Sigmoid colon (tissue), 7 donors: ENCODE data around the gene GRAMD4. TPM values are rescaled to one million over a fixed set of nuclear protein-coding genes. Genes with fewer than 3 reads are reported as not detected.

ENCODE experiments used
- DNase-seq: peaks from one replicate; pipeline ENCODE4 v3.0.0-alpha.2; 2019
- H3K27ac ChIP-seq, 4 donors: fragments of 200-600 bp; sonication (generic); one replicate each; pipeline ENCODE4 v1.5.1; 2016 to 2019; ENCODE audit warnings: mild to moderate bottlenecking in 1 of 4
- H3K27me3 ChIP-seq, 3 donors: fragments of 200-600 bp; sonication (generic); one replicate each; pipeline ENCODE4 v1.5.1; 2019; ENCODE audit warnings: mild to moderate bottlenecking in 1 of 3
- H3K36me3 ChIP-seq, 4 donors: fragments of 200-600 bp; sonication (generic); one replicate each; pipeline ENCODE4 v1.5.1; 2016 to 2019
- H3K4me1 ChIP-seq, 4 donors: fragments of 200-600 bp; sonication (generic); one replicate each; pipeline ENCODE4 v1.5.1; 2017 to 2019
- H3K4me3 ChIP-seq, 4 donors: fragments of 200-600 bp; sonication (generic); one replicate each; pipeline ENCODE4 v1.5.1; 2017 to 2019; ENCODE audit warnings: mild to moderate bottlenecking in 2 of 4, moderate library complexity in 1 of 4
- H3K9me3 ChIP-seq, 4 donors: fragments of 200-600 bp in 3 of 4; sonication (generic) in 3 of 4; one replicate each; pipeline versions ENCODE4 v1.5.1 to v1.6.1; 2013 to 2019
- EP300 ChIP-seq, 4 donors: sonication (generic); formaldehyde crosslinking; IDR thresholded peaks; one replicate each; pipeline ENCODE4 v1.6.1; 2017; ENCODE audit warnings: antibody characterized with exemption in 4 of 4
- POLR2A ChIP-seq, 2 donors: fragments of 450-650 bp; IDR thresholded peaks; one replicate each; pipeline ENCODE4 v1.6.1; 2016; ENCODE audit warnings: antibody characterized with exemption in 2 of 2, mild to moderate bottlenecking in 2 of 2, moderate library complexity in 2 of 2
- POLR2AphosphoS5 ChIP-seq, 4 donors: sonication (generic); formaldehyde crosslinking; IDR thresholded peaks; one replicate each; pipeline ENCODE4 v1.6.1; 2017; ENCODE audit warnings: antibody characterized with exemption in 4 of 4
- WGBS, 2 donors: extraction: QIAGEN DNeasy Blood & Tissue Kit; methylation state at CpG; one replicate each; pipeline ENCODE4 v1.1.7; 2013; 5-methylcytosine and 5-hydroxymethylcytosine counted together
- intact Hi-C: fragments of 100-400 bp; cut with DNase I; formaldehyde crosslinking; loops from one replicate; pipeline ENCODE4 v1.15.1; 2023
- polyA plus RNA-seq, 3 donors: library from polyadenylated mRNA; stranded (reverse); fragments of 200-250 nt; gene quantifications; one replicate each; pipeline ENCODE4 v1.2.3, GENCODE V29; 2013
- total RNA-seq, 4 donors: library from RNA; depleted of rRNA; stranded (reverse); fragments of >200 nt; gene quantifications; one replicate each; pipeline ENCODE4 v1.1.0, GENCODE V29; 2016
- TF ChIP-seq, protein P1 (sequence below), 4 experiments: fragments of 450-650 bp in 3 of 4; fragments of 200-600 bp in 1 of 4; IDR thresholded peaks; one replicate each; pipeline ENCODE4 v1.5.1; 2016 to 2019; ENCODE audit warnings: antibody characterized with exemption in 4 of 4, mild to moderate bottlenecking in 3 of 4, moderate library complexity in 2 of 4
- donor health status: healthy with polysubstance abuse.
- donor health status: Bipolar disorder and iron deficiency.
- donor health status: healthy.

Gene GRAMD4
- total and polyA plus RNA-seq, 7 donors = 11.6 to 57.2 (median 23.5) TPM

DNA sequence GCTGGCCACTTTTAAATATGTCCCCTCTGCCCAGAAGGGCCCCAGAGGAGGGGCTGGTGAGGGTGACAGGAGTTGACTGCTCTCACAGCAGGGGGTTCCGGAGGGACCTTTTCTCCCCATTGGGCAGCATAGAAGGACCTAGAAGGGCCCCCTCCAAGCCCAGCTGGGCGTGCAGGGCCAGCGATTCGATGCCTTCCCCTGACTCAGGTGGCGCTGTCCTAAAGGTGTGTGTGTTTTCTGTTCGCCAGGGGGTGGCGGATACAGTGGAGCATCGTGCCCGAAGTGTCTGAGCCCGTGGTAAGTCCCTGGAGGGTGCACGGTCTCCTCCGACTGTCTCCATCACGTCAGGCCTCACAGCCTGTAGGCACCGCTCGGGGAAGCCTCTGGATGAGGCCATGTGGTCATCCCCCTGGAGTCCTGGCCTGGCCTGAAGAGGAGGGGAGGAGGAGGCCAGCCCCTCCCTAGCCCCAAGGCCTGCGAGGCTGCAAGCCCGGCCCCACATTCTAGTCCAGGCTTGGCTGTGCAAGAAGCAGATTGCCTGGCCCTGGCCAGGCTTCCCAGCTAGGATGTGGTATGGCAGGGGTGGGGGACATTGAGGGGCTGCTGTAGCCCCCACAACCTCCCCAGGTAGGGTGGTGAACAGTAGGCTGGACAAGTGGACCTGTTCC, 46.5 kb downstream of the GRAMD4 start:
- intact Hi-C loops = no loop called here
- peaks cover 0 to 86% (median 17%) of the 10 kb centered on the region in 4 donors for H3K36me3 ChIP-seq
- 97% methylated on average over 17 of the region's 17 CpGs for WGBS, 2 donors

DNA sequence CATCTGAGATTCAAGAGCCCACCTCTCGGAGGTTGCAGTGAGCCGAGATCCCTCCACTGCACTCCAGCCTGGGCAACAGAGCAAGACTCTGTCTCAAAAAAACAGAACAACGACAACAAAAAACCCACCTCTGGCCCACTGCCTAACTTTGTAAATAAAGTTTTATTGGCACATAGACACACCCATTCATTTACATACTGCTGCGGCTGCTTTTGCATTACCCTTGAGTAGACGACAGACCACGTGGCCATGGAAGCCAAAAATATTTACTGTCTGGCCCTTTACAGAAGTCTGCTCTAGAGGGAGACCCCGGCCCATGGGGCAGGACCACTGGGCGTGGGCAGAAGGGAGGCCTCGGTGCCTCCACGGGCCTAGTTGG, 47.0 kb downstream of the GRAMD4 start:
- Histone ChIP-seq H3K27ac (no peak overlapping the region), H3K9me3 (no peaks in the 10 kb centered on the region), H3K36me3 (peaks cover 0 to 81% (median 17%) of the 10 kb centered on the region in 4 donors), H3K4me3 (no peak overlapping the region), H3K4me1 (no peaks in the 10 kb centered on the region), H3K27me3 (no peaks in the 10 kb centered on the region)
- no peak for TF ChIP-seq POLR2A (IDR thresholded peaks at IDR 0.05)
- no peak for TF ChIP-seq POLR2AphosphoS5 (IDR thresholded peaks at IDR 0.05)
- TF ChIP-seq EP300 (IDR thresholded peaks at IDR 0.05) = no peak
- TF ChIP-seq, protein P1, sequence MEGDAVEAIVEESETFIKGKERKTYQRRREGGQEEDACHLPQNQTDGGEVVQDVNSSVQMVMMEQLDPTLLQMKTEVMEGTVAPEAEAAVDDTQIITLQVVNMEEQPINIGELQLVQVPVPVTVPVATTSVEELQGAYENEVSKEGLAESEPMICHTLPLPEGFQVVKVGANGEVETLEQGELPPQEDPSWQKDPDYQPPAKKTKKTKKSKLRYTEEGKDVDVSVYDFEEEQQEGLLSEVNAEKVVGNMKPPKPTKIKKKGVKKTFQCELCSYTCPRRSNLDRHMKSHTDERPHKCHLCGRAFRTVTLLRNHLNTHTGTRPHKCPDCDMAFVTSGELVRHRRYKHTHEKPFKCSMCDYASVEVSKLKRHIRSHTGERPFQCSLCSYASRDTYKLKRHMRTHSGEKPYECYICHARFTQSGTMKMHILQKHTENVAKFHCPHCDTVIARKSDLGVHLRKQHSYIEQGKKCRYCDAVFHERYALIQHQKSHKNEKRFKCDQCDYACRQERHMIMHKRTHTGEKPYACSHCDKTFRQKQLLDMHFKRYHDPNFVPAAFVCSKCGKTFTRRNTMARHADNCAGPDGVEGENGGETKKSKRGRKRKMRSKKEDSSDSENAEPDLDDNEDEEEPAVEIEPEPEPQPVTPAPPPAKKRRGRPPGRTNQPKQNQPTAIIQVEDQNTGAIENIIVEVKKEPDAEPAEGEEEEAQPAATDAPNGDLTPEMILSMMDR (IDR thresholded peaks at IDR 0.05) = no peak
- 73 to 86% methylated on average over 10 of the region's 10 CpGs for WGBS, 2 donors
- no peak for DNase-seq
- intact Hi-C loops = no loop called here

More for the DNA sequence above, 46.5 kb downstream of the GRAMD4 start:
- Histone ChIP-seq H3K27ac (no peak overlapping the region), H3K27me3 (no peaks in the 10 kb centered on the region), H3K4me1 (no peaks in the 10 kb centered on the region), H3K4me3 (no peak overlapping the region), H3K9me3 (no peaks in the 10 kb centered on the region)
- TF ChIP-seq EP300 (IDR thresholded peaks at IDR 0.05) (no peak), POLR2A (IDR thresholded peaks at IDR 0.05) (no peak), POLR2AphosphoS5 (IDR thresholded peaks at IDR 0.05) (no peak)
- TF ChIP-seq, protein P1 (IDR thresholded peaks at IDR 0.05) = no peak
- no peak for DNase-seq

DNA sequence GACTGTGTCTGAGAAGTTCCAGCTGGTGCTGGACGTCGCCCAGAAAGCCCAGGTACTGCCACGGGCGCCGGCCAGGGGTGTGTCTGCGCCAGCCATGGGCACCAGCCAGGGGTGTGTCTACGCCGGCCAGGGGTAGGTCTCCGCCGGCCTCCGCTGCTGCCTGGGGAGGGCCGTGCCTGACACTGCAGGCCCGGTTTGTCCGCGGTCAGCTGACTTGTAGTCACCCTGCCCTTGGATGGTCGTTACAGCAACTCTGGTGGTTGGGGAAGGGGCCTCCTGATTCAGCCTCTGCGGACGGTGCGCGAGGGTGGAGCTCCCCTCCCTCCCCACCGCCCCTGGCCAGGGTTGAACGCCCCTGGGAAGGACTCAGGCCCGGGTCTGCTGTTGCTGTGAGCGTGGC, 47.9 kb downstream of the GRAMD4 start:
- no peak for DNase-seq
- Histone ChIP-seq H3K27me3 (no peaks in the 10 kb centered on the region), H3K9me3 (no peaks in the 10 kb centered on the region), H3K4me1 (no peaks in the 10 kb centered on the region), H3K4me3 (no peak overlapping the region), H3K27ac (no peak overlapping the region), H3K36me3 (peaks cover 0 to 77% (median 17%) of the 10 kb centered on the region in 4 donors)
- intact Hi-C loops = no loop called here
- TF ChIP-seq POLR2AphosphoS5 (IDR thresholded peaks at IDR 0.05) (no peak), EP300 (IDR thresholded peaks at IDR 0.05) (no peak), POLR2A (IDR thresholded peaks at IDR 0.05) (no peak)
- TF ChIP-seq, protein P1 (IDR thresholded peaks at IDR 0.05) = no peak
- whole genome bisulfite sequencing, 2 donors = 80 to 87% methylated on average over 24 of the region's 24 CpGs

DNA sequence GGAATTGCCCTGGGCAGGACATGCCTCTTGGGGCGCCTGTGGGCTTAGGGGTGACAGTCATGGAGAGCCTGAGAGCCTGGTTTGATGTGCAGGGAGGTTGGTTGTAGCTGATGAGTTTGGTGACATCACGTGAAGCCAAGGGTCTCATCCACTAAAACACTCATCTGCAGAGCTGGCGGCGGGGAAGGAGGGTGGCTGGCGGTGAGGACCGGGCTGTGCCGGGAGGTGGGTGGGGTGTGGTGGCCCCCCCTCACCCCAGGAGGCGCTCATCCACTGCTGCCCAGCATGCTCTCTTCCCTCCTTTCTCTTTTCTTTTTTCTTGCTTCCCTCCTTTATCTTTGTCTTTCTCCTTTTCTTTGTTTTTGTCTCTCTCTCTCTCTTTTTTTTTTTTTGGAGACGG, 49.0 kb downstream of the GRAMD4 start:
- Histone ChIP-seq H3K9me3 (no peaks in the 10 kb centered on the region), H3K27ac (no peak overlapping the region), H3K4me1 (no peaks in the 10 kb centered on the region), H3K4me3 (no peak overlapping the region), H3K36me3 (peaks cover 0 to 77% (median 20%) of the 10 kb centered on the region in 4 donors), H3K27me3 (no peaks in the 10 kb centered on the region)
- no peak for DNase-seq
- WGBS, 2 donors = 93 to 94% methylated on average over 9 of the region's 9 CpGs
- intact Hi-C loops = no loop called here
- no peak for TF ChIP-seq EP300 (IDR thresholded peaks at IDR 0.05)
- TF ChIP-seq, protein P1 (IDR thresholded peaks at IDR 0.05) = no peak
- TF ChIP-seq POLR2AphosphoS5 (IDR thresholded peaks at IDR 0.05) = no peak
- no peak for TF ChIP-seq POLR2A (IDR thresholded peaks at IDR 0.05)
